ENCODE data around the gene INKA1.

Gene INKA1

GRCh38 chr3:49801160-49801559, 1.9 kb upstream of the INKA1 start:
- no peak for TF ChIP-seq CTCF (IDR thresholded peaks at IDR 0.05)

- no peak for TF ChIP-seq CTCF (IDR thresholded peaks at IDR 0.05)
Observed at GRCh38 chr3:49803465-49804140, 542 bp downstream of the INKA1 start.

- no peak for TF ChIP-seq CTCF (IDR thresholded peaks at IDR 0.05)
Observed at GRCh38 chr3:49804141-49805041, 1.3 kb downstream of the INKA1 start.

GRCh38 chr3:49805367-49805782, 2.3 kb downstream of the INKA1 start:
- no peak for TF ChIP-seq CTCF (IDR thresholded peaks at IDR 0.05)

- no peak for TF ChIP-seq CTCF (IDR thresholded peaks at IDR 0.05)
Observed at GRCh38 chr3:49805897-49806701, 3.0 kb downstream of the INKA1 start.

GRCh38 chr3:49806850-49807249, 3.8 kb downstream of the INKA1 start:
- no peak for TF ChIP-seq CTCF (IDR thresholded peaks at IDR 0.05)

GRCh38 chr3:49807431-49808114, 4.5 kb downstream of the INKA1 start:
- TF ChIP-seq CTCF (IDR thresholded peaks at IDR 0.05) = no peak

Data from LNCAP (cell line).